ENCODE measurements around the gene OR2M3. TPM values are rescaled to one million over a fixed set of nuclear protein-coding genes. Genes with fewer than 3 reads are reported as not detected.

The OR2M3 gene
- total RNA-seq, 1 donor from 2014 or later, result not detected

GRCh38 chr1:248165186-248165585 is 31.9 kb upstream of the OR2M3 start:
- TF ChIP-seq CTCF (IDR thresholded peaks at IDR 0.05; ENCODE audit: unreplicated experiment), result no peak
- no peak overlapping the region for H3K27ac Mint-ChIP-seq

GRCh38 chr1:248174521-248174920 is 22.5 kb upstream of the OR2M3 start, which contains the start of gene OR2M2:
Gene OR2M2 (plus strand): TSS chr1:248174821. CDS start chr1:248179986, 5,165 bp downstream.
- Mint-ChIP-seq H3K27me3 (no peaks in the 10 kb centered on the region), H3K4me3 (ENCODE audit: low read depth) (no peak within 1 kb of the TSS), H3K36me3 (ENCODE audit: insufficient read depth) (no peaks in the 10 kb centered on the region), H3K4me1 (ENCODE audit: low read depth) (no peaks in the 10 kb centered on the region), H3K27ac (no peak within 1 kb of the TSS), H3K9me3 (ENCODE audit: low read depth) (peaks cover 36% of the 10 kb centered on the region)
- TF ChIP-seq CTCF (IDR thresholded peaks at IDR 0.05; ENCODE audit: unreplicated experiment), result no peak
- DNase-seq (ENCODE audit: low spot score, unreplicated experiment), result no peak

More at GRCh38 chr1:248165186-248165585, 31.9 kb upstream of the OR2M3 start:
- peaks cover 22% of the 10 kb centered on the region for H3K9me3 Mint-ChIP-seq (ENCODE audit: low read depth)
- H3K4me1 Mint-ChIP-seq (ENCODE audit: low read depth), result no peaks in the 10 kb centered on the region
- no peak overlapping the region for H3K4me3 Mint-ChIP-seq (ENCODE audit: low read depth)
- H3K27me3 Mint-ChIP-seq, result no peaks in the 10 kb centered on the region
- no peak for DNase-seq (ENCODE audit: low spot score, unreplicated experiment)
- peaks cover 2% of the 10 kb centered on the region for H3K36me3 Mint-ChIP-seq (ENCODE audit: insufficient read depth)

- no peak for DNase-seq (ENCODE audit: low spot score, unreplicated experiment)
- no peak overlapping the region for H3K4me3 Mint-ChIP-seq (ENCODE audit: low read depth)
- no peak overlapping the region for H3K27ac Mint-ChIP-seq
- TF ChIP-seq CTCF (IDR thresholded peaks at IDR 0.05; ENCODE audit: unreplicated experiment), result no peak
- no peaks in the 10 kb centered on the region for H3K27me3 Mint-ChIP-seq
- no peaks in the 10 kb centered on the region for H3K4me1 Mint-ChIP-seq (ENCODE audit: low read depth)
- H3K36me3 Mint-ChIP-seq (ENCODE audit: insufficient read depth), result no peaks in the 10 kb centered on the region
- H3K9me3 Mint-ChIP-seq (ENCODE audit: low read depth), result peaks cover 67% of the 10 kb centered on the region
These were observed 13.1 kb upstream of the OR2M3 start for GRCh38 chr1:248183996-248184395.

- H3K4me3 Mint-ChIP-seq (ENCODE audit: low read depth), result no peak overlapping the region
- peaks cover 71% of the 10 kb centered on the region for H3K9me3 Mint-ChIP-seq (ENCODE audit: low read depth)
- H3K27me3 Mint-ChIP-seq, result no peaks in the 10 kb centered on the region
- no peaks in the 10 kb centered on the region for H3K4me1 Mint-ChIP-seq (ENCODE audit: low read depth)
- no peaks in the 10 kb centered on the region for H3K36me3 Mint-ChIP-seq (ENCODE audit: insufficient read depth)
- DNase-seq (ENCODE audit: low spot score, unreplicated experiment), result no peak
- H3K27ac Mint-ChIP-seq, result no peak overlapping the region
- no peak for TF ChIP-seq CTCF (IDR thresholded peaks at IDR 0.05; ENCODE audit: unreplicated experiment)
These were observed 9.7 kb upstream of the OR2M3 start for GRCh38 chr1:248187363-248187762.

GRCh38 chr1:248189026-248189425 is 8.0 kb upstream of the OR2M3 start:
- Mint-ChIP-seq H3K27ac (no peak overlapping the region), H3K27me3 (no peaks in the 10 kb centered on the region), H3K9me3 (ENCODE audit: low read depth) (peaks cover 66% of the 10 kb centered on the region), H3K4me1 (ENCODE audit: low read depth) (no peaks in the 10 kb centered on the region), H3K36me3 (ENCODE audit: insufficient read depth) (no peaks in the 10 kb centered on the region), H3K4me3 (ENCODE audit: low read depth) (no peak overlapping the region)
- no peak for DNase-seq (ENCODE audit: low spot score, unreplicated experiment)
- no peak for TF ChIP-seq CTCF (IDR thresholded peaks at IDR 0.05; ENCODE audit: unreplicated experiment)

Data from progenitor cell of endocrine pancreas (in vitro differentiated cells).